HG02642 (cell line): ENCODE measurements around the gene PTPRH.
"Not testable (repeated sequence)": the region's sequence is repeated elsewhere in the genome, so short reads cannot be mapped to it uniquely, and the experiment has no call there.

Experiments
- ATAC-seq: cut with Tn5 transposase; IDR thresholded peaks from one replicate; pipeline ENCODE4 v1.9.1; 2021; ENCODE audit warnings: mild to moderate bottlenecking; ENCODE audit not compliant: unreplicated experiment, poor library complexity

PTPRH gene

DNA sequence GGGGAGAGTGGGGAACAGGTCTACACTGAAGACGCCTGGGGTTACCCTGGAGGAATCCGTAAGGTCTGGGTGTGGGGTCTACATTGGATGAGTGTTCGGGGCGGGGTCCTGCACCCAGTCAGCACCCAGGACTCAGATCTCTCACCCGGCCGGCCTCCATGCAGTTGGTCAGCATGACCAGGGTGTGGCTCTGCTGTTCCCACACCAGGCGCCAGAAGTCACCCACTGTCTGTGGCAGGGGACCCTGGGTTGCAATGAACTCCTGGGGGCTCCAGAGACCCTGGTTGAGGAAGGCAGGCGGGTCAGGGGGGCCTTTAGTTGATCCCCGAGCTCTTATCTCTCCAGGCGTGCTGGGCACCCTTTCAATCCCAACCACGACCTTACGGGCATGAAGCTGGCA lies 23.2 kb downstream of the PTPRH start:
- ATAC-seq = no peak

DNA sequence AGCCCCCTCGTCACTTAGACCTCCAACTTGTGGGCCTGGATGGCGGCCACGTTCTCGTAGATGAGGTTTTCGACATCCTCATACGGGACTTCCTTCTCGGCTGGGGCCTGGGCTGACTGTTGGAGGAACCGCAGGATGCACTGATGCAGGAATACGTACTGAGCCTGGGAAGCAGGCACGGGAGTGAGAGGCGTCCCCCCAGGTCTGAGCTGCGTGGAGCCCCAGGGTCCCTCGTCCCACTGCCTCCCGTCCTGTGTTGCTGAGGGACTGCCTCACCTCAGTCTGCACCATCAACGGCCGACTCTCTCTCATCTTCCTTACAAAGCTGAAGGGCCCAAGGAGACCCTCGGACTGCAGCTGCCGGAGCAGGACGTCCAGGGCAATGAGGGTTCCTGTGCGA lies 27.6 kb downstream of the PTPRH start:
- ATAC-seq = no peak

GRCh38 chr19:55179606-55180484 lies 29.5 kb downstream of the PTPRH start, which contains the start of gene SYT5:
SYT5 (minus strand) TSS chr19:55180289; CDS start chr19:55179041, 1,248 bp downstream.
- ATAC-seq = no peak

GRCh38 chr19:55178781-55179599 lies 30.3 kb downstream of the PTPRH start:
- peak; percentile 78 for ATAC-seq

DNA sequence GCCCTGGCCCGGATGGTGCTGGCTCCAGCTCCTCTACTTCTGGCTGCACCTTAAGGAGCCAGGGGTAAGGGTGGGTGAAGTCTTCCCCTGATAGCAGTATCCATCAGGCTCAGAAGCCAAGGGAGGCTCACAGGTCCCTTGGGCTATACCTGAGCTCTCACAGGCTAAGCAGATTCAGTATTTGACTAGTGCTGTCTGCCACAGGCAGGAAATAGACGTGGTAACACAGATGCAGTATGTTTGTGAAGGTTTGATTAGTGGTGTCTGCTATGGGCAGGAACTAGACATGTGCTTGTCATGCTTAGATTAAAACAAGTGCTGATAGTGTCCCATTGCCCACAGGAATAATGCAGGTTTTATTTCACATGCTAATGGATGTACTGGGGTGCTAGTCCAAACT lies 33.2 kb downstream of the PTPRH start:
- no peak for ATAC-seq

DNA sequence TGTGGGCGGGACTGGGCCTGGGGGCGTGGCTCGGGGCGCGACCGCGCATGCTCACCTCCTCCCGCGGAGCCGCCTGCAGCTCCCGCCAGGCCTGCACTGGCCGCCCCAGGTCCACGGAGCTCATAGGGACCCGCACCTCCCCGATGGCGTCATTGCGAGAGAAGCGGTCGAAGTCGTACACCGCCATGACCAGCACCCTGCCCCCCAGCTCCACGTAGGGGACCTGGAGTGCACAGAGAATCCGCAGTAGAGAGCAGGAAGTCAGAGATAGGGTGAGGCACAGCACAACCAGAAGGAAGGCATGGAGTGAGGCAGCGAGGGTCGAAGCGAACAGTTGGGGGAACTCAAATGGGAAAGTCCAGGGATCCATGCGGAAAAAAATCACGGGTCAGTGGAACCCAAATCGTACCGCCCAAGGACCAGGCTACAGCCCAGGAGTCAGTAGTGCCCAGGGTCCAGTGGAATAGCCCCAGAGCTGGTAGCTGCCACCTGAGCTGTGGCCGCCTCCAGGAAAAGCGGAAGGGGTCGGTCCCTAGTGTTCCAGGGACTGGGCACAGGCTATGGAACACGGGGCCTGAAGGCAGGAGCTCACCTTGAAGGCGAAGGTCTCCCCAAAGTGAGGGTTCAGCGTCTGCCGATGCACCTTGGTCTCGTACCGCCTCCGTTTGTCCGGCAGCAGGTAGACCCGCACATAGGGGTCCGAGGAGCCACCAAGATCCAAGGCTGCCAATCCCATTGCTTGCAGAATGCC lies 34.0 kb downstream of the PTPRH start:
- ATAC-seq = no peak

- ATAC-seq = no peak
These were observed 34.7 kb downstream of the PTPRH start for GRCh38 chr19:55174425-55175116.

GRCh38 chr19:55173714-55174409 lies 35.4 kb downstream of the PTPRH start:
- no peak for ATAC-seq

- ATAC-seq = no peak
These were observed 36.1 kb downstream of the PTPRH start for GRCh38 chr19:55173186-55173713.

- ATAC-seq = no peak
These were observed 36.6 kb downstream of the PTPRH start for GRCh38 chr19:55172741-55173140.

DNA sequence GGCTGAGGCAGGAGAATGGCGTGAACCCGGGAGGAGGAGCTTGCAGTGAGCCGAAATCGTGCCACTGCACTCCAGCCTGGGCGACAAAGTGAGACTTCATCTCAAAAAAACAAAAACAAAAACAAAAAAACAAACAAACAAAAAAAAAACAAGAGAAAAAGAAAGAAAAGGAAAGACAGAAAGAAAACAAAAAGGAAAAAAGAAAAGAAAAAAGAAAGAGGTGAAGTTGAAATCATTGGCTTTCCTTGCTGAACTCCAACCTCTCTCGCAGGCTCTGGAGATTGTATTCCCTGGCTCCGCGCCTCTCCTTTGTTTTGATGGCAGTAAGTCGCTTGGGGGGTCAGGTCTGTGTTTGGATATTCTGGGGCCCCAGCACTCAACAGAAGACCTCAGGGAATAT lies 37.0 kb downstream of the PTPRH start:
- ATAC-seq = not testable (repeated sequence)

- ATAC-seq = no peak
These were observed 37.9 kb downstream of the PTPRH start for GRCh38 chr19:55171440-55171839.

DNA sequence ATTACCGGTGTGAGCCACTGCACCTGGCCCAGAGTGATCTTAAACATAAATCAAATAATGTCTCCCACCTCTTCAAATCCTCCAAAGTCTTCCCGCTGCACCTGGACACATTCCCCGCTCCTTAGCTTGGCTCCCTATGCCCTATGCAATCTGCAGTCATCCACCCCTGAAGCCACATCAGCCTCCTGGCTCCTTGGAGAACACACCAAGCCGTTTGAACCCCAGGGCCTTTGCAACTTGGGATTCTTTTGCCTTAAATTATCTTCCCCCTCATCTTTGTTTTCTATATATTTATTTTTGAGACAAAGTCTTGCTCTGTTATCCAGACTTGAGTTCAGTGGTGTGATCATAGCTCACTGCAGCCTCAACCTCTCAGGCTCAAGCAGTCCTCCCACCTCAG lies 40.2 kb downstream of the PTPRH start:
- ATAC-seq = no peak

DNA sequence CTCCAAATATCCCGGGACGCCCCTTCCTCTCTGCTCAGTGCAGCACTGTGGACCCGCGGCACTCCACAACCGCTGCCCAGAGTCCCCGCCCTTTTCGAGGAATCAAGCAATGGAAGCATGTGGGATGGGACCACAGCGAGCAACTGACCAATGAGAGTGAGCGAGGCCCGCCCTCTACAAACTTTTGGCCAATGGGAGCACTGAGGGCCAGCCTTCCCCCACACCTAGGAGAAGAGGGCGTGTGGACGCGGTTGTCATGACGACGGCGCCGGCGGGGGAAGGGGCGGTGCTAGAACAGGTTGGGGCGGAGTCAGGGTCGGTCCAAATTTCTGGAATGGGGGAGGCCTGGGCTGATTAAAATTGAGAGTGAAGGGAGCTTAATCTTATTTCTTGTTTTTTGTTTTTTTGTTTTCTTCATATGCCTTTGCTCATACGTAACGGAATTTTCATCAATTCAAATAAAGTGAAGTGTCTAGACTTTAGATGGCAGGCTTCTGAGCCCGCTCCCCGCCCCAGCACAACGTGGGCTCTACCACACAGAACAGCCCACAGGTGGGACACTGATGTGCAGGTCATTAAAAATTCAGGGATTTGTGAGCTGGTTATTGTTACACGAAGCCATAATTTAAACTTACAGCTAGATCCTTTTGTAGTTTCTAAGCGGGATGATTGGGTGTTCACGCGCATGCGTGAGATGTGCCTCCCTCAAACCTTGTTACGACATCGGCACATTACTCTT lies 42.6 kb downstream of the PTPRH start, which contains the start of gene DNAAF3:
Gene DNAAF3, minus strand, starts transcription at position 84 of the 739 bp plus-strand sequence. CDS start 200 bp downstream, outside the sequence.
- peak; percentile 82 for ATAC-seq

- peak; percentile 17 for ATAC-seq
These were observed 43.3 kb downstream of the PTPRH start for GRCh38 chr19:55165952-55166529.

DNA sequence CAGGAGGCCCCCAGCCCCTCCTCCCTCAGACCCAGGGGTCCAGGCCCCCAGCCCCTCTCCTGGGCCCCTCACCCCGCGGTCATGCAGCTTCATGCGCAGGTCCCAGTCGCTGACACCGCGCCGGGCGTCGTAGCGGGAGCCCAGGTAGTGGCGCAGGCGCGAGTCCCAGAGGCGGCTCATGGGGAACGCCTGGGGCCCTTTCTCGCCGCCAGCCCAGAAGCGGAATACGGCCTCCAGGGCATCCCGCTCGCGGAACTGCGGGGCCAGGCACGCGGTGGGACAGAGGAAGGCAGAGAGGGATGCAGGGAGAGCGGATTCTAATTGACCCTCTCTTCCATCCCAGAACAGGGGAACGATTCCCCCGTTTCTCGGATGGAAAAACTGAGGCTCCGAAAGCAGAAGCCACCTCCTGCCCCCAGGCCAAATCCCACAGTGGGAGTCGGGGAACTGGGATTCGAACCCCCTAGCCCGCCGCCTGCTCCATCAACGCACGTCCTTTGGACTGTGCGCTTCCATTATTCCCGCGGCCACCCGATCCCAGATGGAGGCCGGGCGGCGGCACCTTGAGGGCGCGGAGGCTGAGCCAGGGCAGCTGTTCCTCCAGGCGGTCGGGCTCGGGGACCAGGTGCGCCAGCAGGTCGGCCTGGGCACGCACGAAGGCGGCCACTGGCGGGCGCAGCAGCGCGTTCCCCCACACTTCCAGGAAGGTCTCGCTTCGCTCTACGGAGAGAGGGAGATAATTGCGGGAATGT lies 47.6 kb downstream of the PTPRH start:
- no peak for ATAC-seq

DNA sequence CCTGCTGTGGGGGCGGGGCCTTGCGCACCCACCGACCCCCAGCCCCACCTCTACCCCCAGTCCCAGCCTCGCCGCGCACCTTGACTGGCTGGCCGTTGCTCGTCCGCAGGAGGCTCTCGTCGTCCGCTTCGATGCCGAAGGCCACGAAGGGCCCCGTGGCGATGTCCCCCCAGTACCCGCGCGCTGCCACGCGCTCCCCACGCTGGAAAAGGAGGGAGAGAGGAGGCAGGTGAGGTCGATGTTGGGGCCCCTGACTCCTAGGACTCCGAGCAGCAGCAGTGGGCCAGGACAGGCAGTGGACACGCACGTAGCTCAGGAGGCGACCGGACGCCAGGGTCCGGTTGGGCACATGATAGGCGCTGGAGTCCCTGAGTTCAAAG lies 48.3 kb downstream of the PTPRH start:
- ATAC-seq = no peak
